ENCODE results near the gene AUH.
A peak's percentile ranks its signal among the peaks of the same experiment; 100 is the strongest.

Gene AUH

GRCh38 chr9:91362051-91362611 is 413 bp upstream of the AUH start:
- Mint-ChIP-seq H3K36me3 (ENCODE audit: low read depth) (peaks cover 42% of the 10 kb centered on the region), H3K4me3 (peak overlapping the region; percentile 79), H3K27me3 (no peaks in the 10 kb centered on the region), H3K27ac (peak overlapping the region; percentile 90), H3K4me1 (ENCODE audit: low read depth) (peaks cover 46% of the 10 kb centered on the region), H3K9me3 (no peaks in the 10 kb centered on the region)
- DNase-seq = no peak

GRCh38 chr9:91360551-91361290 is 997 bp downstream of the AUH start:
- Mint-ChIP-seq H3K27me3 (no peaks in the 10 kb centered on the region), H3K9me3 (no peaks in the 10 kb centered on the region), H3K4me1 (ENCODE audit: low read depth) (peaks cover 58% of the 10 kb centered on the region), H3K27ac (peak overlapping the region; percentile 96), H3K4me3 (peak overlapping the region; percentile 95), H3K36me3 (ENCODE audit: low read depth) (peaks cover 57% of the 10 kb centered on the region)
- DNase-seq = no peak

- Mint-ChIP-seq H3K36me3 (ENCODE audit: low read depth) (peaks cover 65% of the 10 kb centered on the region), H3K4me3 (peak overlapping the region; percentile 95), H3K4me1 (ENCODE audit: low read depth) (peaks cover 64% of the 10 kb centered on the region), H3K27ac (peak overlapping the region; percentile 96), H3K27me3 (no peaks in the 10 kb centered on the region), H3K9me3 (no peaks in the 10 kb centered on the region)
- no peak for DNase-seq
Observed at GRCh38 chr9:91359734-91360470, 1.8 kb downstream of the AUH start.

- no peaks in the 10 kb centered on the region for H3K27me3 Mint-ChIP-seq
- H3K9me3 Mint-ChIP-seq = no peaks in the 10 kb centered on the region
- H3K27ac Mint-ChIP-seq = peak overlapping the region; percentile 96
- no peak for DNase-seq
- peaks cover 73% of the 10 kb centered on the region for H3K36me3 Mint-ChIP-seq (ENCODE audit: low read depth)
- H3K4me1 Mint-ChIP-seq (ENCODE audit: low read depth) = peaks cover 68% of the 10 kb centered on the region
- H3K4me3 Mint-ChIP-seq = peak overlapping the region; percentile 95
Observed at GRCh38 chr9:91359083-91359482, 2.6 kb downstream of the AUH start.

- Mint-ChIP-seq H3K9me3 (no peaks in the 10 kb centered on the region), H3K4me3 (no peak overlapping the region), H3K4me1 (ENCODE audit: low read depth) (peaks cover 58% of the 10 kb centered on the region), H3K27ac (no peak overlapping the region), H3K36me3 (ENCODE audit: low read depth) (peaks cover 90% of the 10 kb centered on the region), H3K27me3 (no peaks in the 10 kb centered on the region)
- DNase-seq = no peak
Observed at GRCh38 chr9:91354881-91355280, 6.8 kb downstream of the AUH start.

- Mint-ChIP-seq H3K9me3 (no peaks in the 10 kb centered on the region), H3K27me3 (no peaks in the 10 kb centered on the region), H3K4me3 (peak overlapping the region; percentile 40), H3K4me1 (ENCODE audit: low read depth) (peaks cover 48% of the 10 kb centered on the region), H3K27ac (peak overlapping the region; percentile 95), H3K36me3 (ENCODE audit: low read depth) (peaks cover 76% of the 10 kb centered on the region)
- DNase-seq = no peak
Observed at GRCh38 chr9:91349115-91349555, 12.6 kb downstream of the AUH start.

GRCh38 chr9:91348191-91348807 is 13.4 kb downstream of the AUH start:
- no peak for DNase-seq

GRCh38 chr9:91347377-91347776 is 14.3 kb downstream of the AUH start:
- Mint-ChIP-seq H3K4me1 (ENCODE audit: low read depth) (peaks cover 59% of the 10 kb centered on the region), H3K4me3 (no peak overlapping the region), H3K36me3 (ENCODE audit: low read depth) (peaks cover 77% of the 10 kb centered on the region), H3K27ac (no peak overlapping the region), H3K9me3 (peaks cover 4% of the 10 kb centered on the region), H3K27me3 (no peaks in the 10 kb centered on the region)
- no peak for DNase-seq

More at GRCh38 chr9:91348191-91348807, 13.4 kb downstream of the AUH start:
- Mint-ChIP-seq H3K36me3 (ENCODE audit: low read depth) (peaks cover 77% of the 10 kb centered on the region), H3K4me1 (ENCODE audit: low read depth) (peaks cover 51% of the 10 kb centered on the region), H3K27me3 (no peaks in the 10 kb centered on the region), H3K27ac (peak overlapping the region; percentile 48), H3K4me3 (no peak overlapping the region), H3K9me3 (no peaks in the 10 kb centered on the region)

GRCh38 chr9:91346644-91347043 is 15.1 kb downstream of the AUH start:
- no peak for DNase-seq
- Mint-ChIP-seq H3K36me3 (ENCODE audit: low read depth) (peaks cover 79% of the 10 kb centered on the region), H3K27ac (peak overlapping the region; percentile 46), H3K27me3 (no peaks in the 10 kb centered on the region), H3K4me1 (ENCODE audit: low read depth) (peaks cover 66% of the 10 kb centered on the region), H3K4me3 (no peak overlapping the region), H3K9me3 (peaks cover 4% of the 10 kb centered on the region)

- H3K4me3 Mint-ChIP-seq = no peak overlapping the region
- peaks cover 70% of the 10 kb centered on the region for H3K4me1 Mint-ChIP-seq (ENCODE audit: low read depth)
- H3K9me3 Mint-ChIP-seq = peaks cover 4% of the 10 kb centered on the region
- H3K27me3 Mint-ChIP-seq = no peaks in the 10 kb centered on the region
- H3K27ac Mint-ChIP-seq = no peak overlapping the region
- DNase-seq = no peak
- H3K36me3 Mint-ChIP-seq (ENCODE audit: low read depth) = peaks cover 79% of the 10 kb centered on the region
Observed at GRCh38 chr9:91345978-91346377, 15.7 kb downstream of the AUH start.

GRCh38 chr9:91342575-91342974 is 19.1 kb downstream of the AUH start:
- Mint-ChIP-seq H3K36me3 (ENCODE audit: low read depth) (peaks cover 80% of the 10 kb centered on the region), H3K4me3 (no peak overlapping the region)

GRCh38 chr9:91341749-91342148 is 20.0 kb downstream of the AUH start:
- H3K27me3 Mint-ChIP-seq = no peaks in the 10 kb centered on the region
- H3K4me3 Mint-ChIP-seq = no peak overlapping the region
- peak overlapping the region; percentile 72 for H3K27ac Mint-ChIP-seq
- peaks cover 54% of the 10 kb centered on the region for H3K4me1 Mint-ChIP-seq (ENCODE audit: low read depth)
- no peak for DNase-seq
- peaks cover 81% of the 10 kb centered on the region for H3K36me3 Mint-ChIP-seq (ENCODE audit: low read depth)
- H3K9me3 Mint-ChIP-seq = peaks cover 4% of the 10 kb centered on the region

More at GRCh38 chr9:91342575-91342974, 19.1 kb downstream of the AUH start:
- Mint-ChIP-seq H3K9me3 (peaks cover 4% of the 10 kb centered on the region), H3K27ac (no peak overlapping the region), H3K27me3 (no peaks in the 10 kb centered on the region), H3K4me1 (ENCODE audit: low read depth) (peaks cover 62% of the 10 kb centered on the region)
- DNase-seq = no peak

GRCh38 chr9:91341258-91341746 is 20.4 kb downstream of the AUH start:
- DNase-seq = no peak
- Mint-ChIP-seq H3K4me3 (no peak overlapping the region), H3K27ac (peak overlapping the region; percentile 72), H3K36me3 (ENCODE audit: low read depth) (peaks cover 80% of the 10 kb centered on the region), H3K4me1 (ENCODE audit: low read depth) (peaks cover 50% of the 10 kb centered on the region), H3K27me3 (no peaks in the 10 kb centered on the region), H3K9me3 (peaks cover 4% of the 10 kb centered on the region)

- Mint-ChIP-seq H3K9me3 (peaks cover 4% of the 10 kb centered on the region), H3K4me1 (ENCODE audit: low read depth) (peaks cover 49% of the 10 kb centered on the region), H3K4me3 (no peak overlapping the region), H3K27ac (peak overlapping the region; percentile 72), H3K36me3 (ENCODE audit: low read depth) (peaks cover 80% of the 10 kb centered on the region), H3K27me3 (no peaks in the 10 kb centered on the region)
- DNase-seq = no peak
Observed at GRCh38 chr9:91340395-91340967, 21.2 kb downstream of the AUH start.

All from activated T-cell treated with anti-CD3 and anti-CD28 coated beads, Interleukin-2, amount 50 U/mL, for 24 hours (primary cell).